ENCODE data around the gene MDFI.

The MDFI gene

GRCh38 chr6:41638002-41638934, at the start of gene MDFI:
Gene MDFI (plus strand): TSS chr6:41638468. CDS start chr6:41638750, 282 bp downstream.
- no peak for DNase-seq (ENCODE audit: low spot score)

- no peak for DNase-seq (ENCODE audit: low spot score)
Observed at GRCh38 chr6:41589223-41589622, 49.0 kb upstream of the MDFI start.

GRCh38 chr6:41589636-41590622, 48.3 kb upstream of the MDFI start:
- DNase-seq (ENCODE audit: low spot score) = no peak

GRCh38 chr6:41591122-41591521, 47.1 kb upstream of the MDFI start:
- no peak for DNase-seq (ENCODE audit: low spot score)

- DNase-seq (ENCODE audit: low spot score) = peak; percentile 71
Observed at GRCh38 chr6:41591859-41592502, 46.3 kb upstream of the MDFI start.

GRCh38 chr6:41593406-41593805, 44.9 kb upstream of the MDFI start:
- no peak for DNase-seq (ENCODE audit: low spot score)

GRCh38 chr6:41593839-41594238, 44.4 kb upstream of the MDFI start:
- no peak for DNase-seq (ENCODE audit: low spot score)

- DNase-seq (ENCODE audit: low spot score) = no peak
Observed at GRCh38 chr6:41594326-41594725, 43.9 kb upstream of the MDFI start.

GRCh38 chr6:41594766-41595165, 43.5 kb upstream of the MDFI start:
- no peak for DNase-seq (ENCODE audit: low spot score)

- DNase-seq (ENCODE audit: low spot score) = no peak
Observed at GRCh38 chr6:41595166-41595565, 43.1 kb upstream of the MDFI start.

- no peak for DNase-seq (ENCODE audit: low spot score)
Observed at GRCh38 chr6:41596096-41596685, 42.1 kb upstream of the MDFI start.

- no peak for DNase-seq (ENCODE audit: low spot score)
Observed at GRCh38 chr6:41596807-41597206, 41.5 kb upstream of the MDFI start.

GRCh38 chr6:41597246-41598000, 40.8 kb upstream of the MDFI start:
- no peak for DNase-seq (ENCODE audit: low spot score)

GRCh38 chr6:41598670-41599014, 39.6 kb upstream of the MDFI start:
- no peak for DNase-seq (ENCODE audit: low spot score)

GRCh38 chr6:41599015-41599851, 39.0 kb upstream of the MDFI start:
- DNase-seq (ENCODE audit: low spot score) = no peak

- no peak for DNase-seq (ENCODE audit: low spot score)
Observed at GRCh38 chr6:41599852-41600445, 38.3 kb upstream of the MDFI start.

GRCh38 chr6:41600499-41601247, 37.6 kb upstream of the MDFI start:
- no peak for DNase-seq (ENCODE audit: low spot score)

GRCh38 chr6:41601248-41601549, 37.1 kb upstream of the MDFI start:
- no peak for DNase-seq (ENCODE audit: low spot score)

GRCh38 chr6:41602422-41602743, 35.9 kb upstream of the MDFI start:
- DNase-seq (ENCODE audit: low spot score) = no peak
